ENCODE measurements around the gene LRRC8C.

DNA sequence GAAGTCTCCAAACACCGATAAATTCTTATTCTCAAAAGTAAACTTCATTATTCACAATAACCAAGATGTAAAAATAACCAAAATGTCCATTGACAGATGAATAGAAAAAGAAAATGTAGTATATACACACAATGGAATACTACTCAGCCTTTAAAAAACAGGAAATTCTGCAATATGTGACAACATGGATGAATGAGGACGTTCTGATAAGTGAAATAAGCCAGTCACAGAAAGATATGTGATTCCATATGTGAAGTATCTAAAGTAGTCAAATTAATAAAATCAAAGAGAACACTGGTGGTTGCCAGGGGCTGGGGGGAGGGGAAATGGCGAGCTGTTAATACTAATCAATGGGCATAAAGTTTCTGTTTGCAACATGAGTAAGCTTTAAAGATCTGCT, 36.0 kb downstream of the LRRC8C start:
- TF ChIP-seq, protein P1, sequence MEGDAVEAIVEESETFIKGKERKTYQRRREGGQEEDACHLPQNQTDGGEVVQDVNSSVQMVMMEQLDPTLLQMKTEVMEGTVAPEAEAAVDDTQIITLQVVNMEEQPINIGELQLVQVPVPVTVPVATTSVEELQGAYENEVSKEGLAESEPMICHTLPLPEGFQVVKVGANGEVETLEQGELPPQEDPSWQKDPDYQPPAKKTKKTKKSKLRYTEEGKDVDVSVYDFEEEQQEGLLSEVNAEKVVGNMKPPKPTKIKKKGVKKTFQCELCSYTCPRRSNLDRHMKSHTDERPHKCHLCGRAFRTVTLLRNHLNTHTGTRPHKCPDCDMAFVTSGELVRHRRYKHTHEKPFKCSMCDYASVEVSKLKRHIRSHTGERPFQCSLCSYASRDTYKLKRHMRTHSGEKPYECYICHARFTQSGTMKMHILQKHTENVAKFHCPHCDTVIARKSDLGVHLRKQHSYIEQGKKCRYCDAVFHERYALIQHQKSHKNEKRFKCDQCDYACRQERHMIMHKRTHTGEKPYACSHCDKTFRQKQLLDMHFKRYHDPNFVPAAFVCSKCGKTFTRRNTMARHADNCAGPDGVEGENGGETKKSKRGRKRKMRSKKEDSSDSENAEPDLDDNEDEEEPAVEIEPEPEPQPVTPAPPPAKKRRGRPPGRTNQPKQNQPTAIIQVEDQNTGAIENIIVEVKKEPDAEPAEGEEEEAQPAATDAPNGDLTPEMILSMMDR (conservative IDR thresholded peaks at IDR 0.05; ENCODE audit: low read length): no peak
- TF ChIP-seq EZH2phosphoT487 (IDR thresholded peaks at IDR 0.05; ENCODE audit: borderline replicate concordance): no peak
